GM19438 (cell line): Measurements from ENCODE around the gene NUTM2A.
A peak's percentile ranks its signal among the peaks of the same experiment; 100 is the strongest.
"Not testable (repeated sequence)": the region's sequence is repeated elsewhere in the genome, so short reads cannot be mapped to it uniquely, and the experiment has no call there.

Experiments used
- ATAC-seq: cut with Tn5 transposase; IDR thresholded peaks from one replicate; pipeline ENCODE4 v1.9.1; 2021; ENCODE audit warnings: low read depth; ENCODE audit not compliant: unreplicated experiment

NUTM2A gene

GRCh38 chr10:87225148-87225547 is at the start of gene NUTM2A:
Gene NUTM2A (plus strand): TSS chr10:87225448. CDS start chr10:87225831, 383 bp downstream.
- ATAC-seq = not testable (repeated sequence)

GRCh38 chr10:87177587-87177986 is 47.7 kb upstream of the NUTM2A start:
- not testable (repeated sequence) for ATAC-seq

GRCh38 chr10:87184421-87184820 is 40.8 kb upstream of the NUTM2A start:
- not testable (repeated sequence) for ATAC-seq

- not testable (repeated sequence) for ATAC-seq
Measured at GRCh38 chr10:87186016-87186415, 39.2 kb upstream of the NUTM2A start.

GRCh38 chr10:87187573-87187972 is 37.7 kb upstream of the NUTM2A start:
- ATAC-seq = not testable (repeated sequence)

- not testable (repeated sequence) for ATAC-seq
Measured at GRCh38 chr10:87191841-87192240, 33.4 kb upstream of the NUTM2A start.

GRCh38 chr10:87200924-87201323 is 24.3 kb upstream of the NUTM2A start:
- peak; percentile 57 for ATAC-seq

- ATAC-seq = not testable (repeated sequence)
Measured at GRCh38 chr10:87204801-87205200, 20.4 kb upstream of the NUTM2A start.

- ATAC-seq = not testable (repeated sequence)
Measured at GRCh38 chr10:87206922-87207321, 18.3 kb upstream of the NUTM2A start.

- not testable (repeated sequence) for ATAC-seq
Measured at GRCh38 chr10:87210309-87210708, 14.9 kb upstream of the NUTM2A start.

- not testable (repeated sequence) for ATAC-seq
Measured at GRCh38 chr10:87211848-87212247, 13.4 kb upstream of the NUTM2A start.

- ATAC-seq = not testable (repeated sequence)
Measured at GRCh38 chr10:87213150-87213765, 12.0 kb upstream of the NUTM2A start.

- not testable (repeated sequence) for ATAC-seq
Measured at GRCh38 chr10:87213806-87214205, 11.4 kb upstream of the NUTM2A start.

- ATAC-seq = not testable (repeated sequence)
Measured at GRCh38 chr10:87216120-87216519, 9.1 kb upstream of the NUTM2A start.

GRCh38 chr10:87219370-87219769 is 5.9 kb upstream of the NUTM2A start:
- ATAC-seq = not testable (repeated sequence)

GRCh38 chr10:87222789-87223188 is 2.5 kb upstream of the NUTM2A start:
- not testable (repeated sequence) for ATAC-seq

GRCh38 chr10:87228247-87228646 is 3.0 kb downstream of the NUTM2A start:
- not testable (repeated sequence) for ATAC-seq

GRCh38 chr10:87229211-87229610 is 4.0 kb downstream of the NUTM2A start:
- not testable (repeated sequence) for ATAC-seq

- not testable (repeated sequence) for ATAC-seq
Measured at GRCh38 chr10:87234854-87235253, 9.6 kb downstream of the NUTM2A start.

GRCh38 chr10:87237244-87237643 is 12.0 kb downstream of the NUTM2A start:
- ATAC-seq = not testable (repeated sequence)

- not testable (repeated sequence) for ATAC-seq
Measured at GRCh38 chr10:87239346-87239808, 14.1 kb downstream of the NUTM2A start.

GRCh38 chr10:87242192-87242591 is 16.9 kb downstream of the NUTM2A start:
- ATAC-seq = not testable (repeated sequence)
